OCI-LY7 (cell line): ENCODE data around the gene CHADL. TPM values are rescaled to one million over a fixed set of nuclear protein-coding genes. Genes with fewer than 3 reads are reported as not detected.
"Not testable (repeated sequence)": the region's sequence is repeated elsewhere in the genome, so short reads cannot be mapped to it uniquely, and the experiment has no call there.

Experiments used
- BruUV-seq: library from RNA; stranded (reverse); fragments of 400-500 nt; replicated peaks from 2 replicates; lab custom pipeline; 2021; lab: Mats Ljungman, UMichigan
- CTCF ChIA-PET: fragments of 300-600 bp; sonication (Branson Sonifier 250); formaldehyde crosslinking; loops from one replicate; lab custom pipeline; 2022; ENCODE audit warnings: antibody characterized with exemption; ENCODE audit not compliant: unreplicated experiment; lab: Charles Lee
- POLR2A ChIA-PET: fragments of 300-600 bp; sonication (Branson Sonifier 250); formaldehyde crosslinking; loops from one replicate; lab custom pipeline; 2022; ENCODE audit warnings: antibody characterized with exemption; lab: Charles Lee
- DNase-seq: peaks from one replicate; pipeline ENCODE4 v3.0.0-alpha.2; 2015; ENCODE audit warnings: low spot score
- H2AFZ ChIP-seq: fragments of 200-600 bp; sonication (generic), shearing (Covaris generic); 2 replicates; pipeline ENCODE4 v1.6.1; 2014; ENCODE audit warnings: mild to moderate bottlenecking, antibody characterized with exemption, low read length, moderate library complexity
- H3K27ac ChIP-seq: fragments of 200-600 bp; sonication (generic); 2 replicates; pipeline ENCODE4 v1.5.1; 2014; ENCODE audit warnings: mixed run types, low read depth, mild to moderate bottlenecking, moderate library complexity, low read length, inconsistent platforms; ENCODE audit not compliant: poor library complexity, severe bottlenecking
- H3K36me3 ChIP-seq: fragments of 200-600 bp; sonication (generic); 2 replicates; pipeline ENCODE4 v1.6.1; 2014; ENCODE audit warnings: mild to moderate bottlenecking, antibody characterized with exemption, low read length, moderate library complexity, mixed read lengths; ENCODE audit not compliant: insufficient read depth
- H3K4me1 ChIP-seq: fragments of 200-600 bp; sonication (generic); 2 replicates; pipeline ENCODE4 v1.5.1; 2014; ENCODE audit warnings: mild to moderate bottlenecking, low read length; ENCODE audit not compliant: insufficient read depth, poor library complexity, severe bottlenecking
- H3K4me2 ChIP-seq: fragments of 200-600 bp; sonication (generic); 2 replicates; pipeline ENCODE4 v1.6.1; 2014; ENCODE audit warnings: mild to moderate bottlenecking, low read length
- H3K4me3 ChIP-seq: fragments of 200-600 bp; sonication (generic); 2 replicates; pipeline ENCODE4 v1.5.1; 2014; ENCODE audit warnings: mild to moderate bottlenecking, low read depth, low read length; ENCODE audit not compliant: poor library complexity, severe bottlenecking
- H3K79me2 ChIP-seq: fragments of 200-600 bp; sonication (generic); 2 replicates; pipeline ENCODE4 v1.6.1; 2016; ENCODE audit warnings: low read depth, mild to moderate bottlenecking, low read length, moderate library complexity, mixed read lengths; ENCODE audit not compliant: insufficient read depth
- H3K9me2 ChIP-seq: fragments of 200-600 bp; sonication (generic); 2 replicates; pipeline ENCODE4 v1.6.1; 2016; ENCODE audit warnings: mild to moderate bottlenecking, low read length, mixed read lengths; ENCODE audit not compliant: insufficient read depth
- H3K9me3 ChIP-seq: fragments of 200-600 bp; sonication (generic); 2 replicates; pipeline ENCODE4 v1.6.1; 2014; ENCODE audit warnings: mild to moderate bottlenecking, mixed run types, low read length, mixed read lengths
- H4K20me1 ChIP-seq: fragments of 200-600 bp; sonication (generic); 2 replicates; pipeline ENCODE4 v1.6.1; 2014; ENCODE audit warnings: mild to moderate bottlenecking, antibody characterized with exemption, low read length, moderate library complexity, mixed read lengths; ENCODE audit not compliant: insufficient read depth
- CTCF ChIP-seq: fragments of 200-600 bp; sonication (generic); conservative IDR thresholded peaks from 2 replicates; pipeline ENCODE4 v1.5.1; 2014; ENCODE audit warnings: mild to moderate bottlenecking, antibody characterized with exemption, low read length, moderate library complexity, mixed read lengths
- EZH2phosphoT487 ChIP-seq: fragments of 200-600 bp; sonication (generic); IDR thresholded peaks from 2 replicates; pipeline ENCODE4 v1.6.1; 2018; ENCODE audit warnings: low read depth, borderline replicate concordance, mild to moderate bottlenecking, mixed run types, antibody characterized with exemption, low read length, moderate library complexity, mixed read lengths
- intact Hi-C: fragments of 100-400 bp; cut with micrococcal nuclease; formaldehyde crosslinking; loops from one replicate; pipeline ENCODE4 v1.10.0; 2022; ENCODE audit not compliant: unreplicated experiment
- total RNA-seq, 2 experiments: library from RNA; depleted of rRNA in 1 of 2; stranded (reverse); fragments of >200 nt in 1 of 2; shearing (Covaris generic) in 1 of 2; gene quantifications; 2 replicates each; pipeline ENCODE4 v1.2.3, GENCODE V29; 2014 to 2022

The CHADL gene
- total RNA-seq, 2 experiments from 2014 or later, result 0.42 to 0.60 TPM

- H3K79me2 ChIP-seq, result no peaks in the 10 kb centered on the region
- TF ChIP-seq EZH2phosphoT487 (no peak), CTCF (no peak)
- no peaks in the 10 kb centered on the region for H3K9me3 ChIP-seq
- no peaks in the 10 kb centered on the region for H3K4me1 ChIP-seq
- DNase-seq, result no peak
- no TSS peak for BruUV-seq
- H3K27ac ChIP-seq, result no peak overlapping the region
- no peaks in the 10 kb centered on the region for H4K20me1 ChIP-seq
- no peak overlapping the region for H2AFZ ChIP-seq
- CTCF ChIA-PET, result no interaction called here
- no peak overlapping the region for H3K4me3 ChIP-seq
- intact Hi-C loops, result no loop called here
- POLR2A ChIA-PET, result no interaction called here
- H3K36me3 ChIP-seq, result peaks cover 97% of the 10 kb centered on the region
- no peak overlapping the region for H3K4me2 ChIP-seq
- no peaks in the 10 kb centered on the region for H3K9me2 ChIP-seq
Observed at GRCh38 chr22:41262250-41262765, 21.6 kb upstream of the CHADL start.

DNA sequence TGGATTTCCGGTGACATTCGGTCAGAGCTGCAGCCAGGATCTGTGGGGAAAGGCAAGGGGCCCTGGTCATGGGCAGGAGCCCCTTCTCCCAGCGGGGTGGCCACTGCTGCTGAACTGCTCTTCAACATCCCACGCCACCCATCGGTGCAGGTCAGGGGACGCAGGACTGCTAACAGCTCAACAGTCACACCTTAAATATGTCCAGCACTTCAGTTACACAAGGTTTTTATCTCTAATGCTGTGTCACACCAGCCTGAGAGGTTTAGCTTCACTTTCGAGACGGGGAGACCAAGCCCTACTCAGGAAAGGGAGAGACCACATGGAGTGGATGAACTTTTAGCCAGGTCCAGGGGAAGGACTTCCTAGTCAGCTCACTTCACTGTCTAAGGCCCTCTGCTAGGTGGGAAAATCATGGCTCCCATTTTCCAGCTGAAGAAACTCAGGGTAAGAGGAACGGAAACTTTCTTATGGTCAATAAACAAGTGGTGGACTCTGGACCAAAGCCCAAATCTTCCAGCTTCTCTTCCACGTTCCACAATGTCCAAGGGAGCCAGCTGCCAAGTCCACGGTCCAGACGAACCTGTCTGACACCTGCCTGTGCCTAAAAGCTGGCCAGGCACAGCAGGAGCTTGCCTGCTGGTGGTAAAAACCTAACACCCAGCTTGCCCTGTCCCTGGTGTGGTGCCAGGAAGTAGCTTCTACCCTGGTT is 21.0 kb upstream of the CHADL start:
- intact Hi-C loops, result no loop called here
- Histone ChIP-seq H3K4me2 (no peak overlapping the region), H3K4me3 (no peak overlapping the region), H3K36me3 (peaks cover 97% of the 10 kb centered on the region), H3K9me2 (no peaks in the 10 kb centered on the region), H3K27ac (no peak overlapping the region), H2AFZ (no peak overlapping the region), H3K9me3 (no peaks in the 10 kb centered on the region), H3K79me2 (no peaks in the 10 kb centered on the region), H3K4me1 (no peaks in the 10 kb centered on the region), H4K20me1 (no peaks in the 10 kb centered on the region)
- no peak for DNase-seq
- ChIA-PET CTCF (no interaction called here), POLR2A (interaction anchor here (0.5 kb wide), 1 partner anchor 120 kb away, joined by 4 read pairs; the partner anchor contains the start of gene TEF)
- BruUV-seq, result no TSS peak
- no peak for TF ChIP-seq CTCF
- no peak for TF ChIP-seq EZH2phosphoT487

- ChIA-PET POLR2A (no interaction called here), CTCF (no interaction called here)
- TF ChIP-seq EZH2phosphoT487 (no peak), CTCF (no peak)
- Histone ChIP-seq H4K20me1 (no peaks in the 10 kb centered on the region), H2AFZ (no peak overlapping the region), H3K79me2 (no peaks in the 10 kb centered on the region), H3K9me2 (no peaks in the 10 kb centered on the region), H3K4me1 (no peaks in the 10 kb centered on the region), H3K36me3 (peaks cover 98% of the 10 kb centered on the region), H3K9me3 (no peaks in the 10 kb centered on the region), H3K27ac (no peak overlapping the region), H3K4me2 (no peak overlapping the region), H3K4me3 (no peak overlapping the region)
- no TSS peak for BruUV-seq
- no peak for DNase-seq
- intact Hi-C loops, result no loop called here
Observed at GRCh38 chr22:41260871-41261270, 20.1 kb upstream of the CHADL start.

GRCh38 chr22:41259756-41260155 is 19.0 kb upstream of the CHADL start:
- POLR2A ChIA-PET, H3K4me2 ChIP-seq, H3K4me3 ChIP-seq, H3K79me2 ChIP-seq, CTCF ChIA-PET, DNase-seq, BruUV-seq, H3K9me3 ChIP-seq, intact Hi-C loops, H3K4me1 ChIP-seq, H2AFZ ChIP-seq, H4K20me1 ChIP-seq, H3K9me2 ChIP-seq, H3K27ac ChIP-seq: not testable (repeated sequence)
- peaks cover 99% of the 10 kb centered on the region for H3K36me3 ChIP-seq
